ENCODE data around the gene CRLF1. TPM values are rescaled to one million over a fixed set of nuclear protein-coding genes. Genes with fewer than 3 reads are reported as not detected.

Gene CRLF1
- total RNA-seq, 2 donors from 2014 or later, result 10.4 to 10.5 TPM

GRCh38 chr19:18633321-18633720 lies 26.7 kb upstream of the CRLF1 start:
- Histone ChIP-seq H3K36me3 (ENCODE audit: control insufficient read depth, insufficient read depth, low read length) (no peaks in the 10 kb centered on the region), H3K4me1 (ENCODE audit: control insufficient read depth, insufficient read depth, low read length) (no peaks in the 10 kb centered on the region), H3K27me3 (ENCODE audit: control insufficient read depth, insufficient read depth, low read length, poor library complexity, severe bottlenecking) (peaks cover 15% of the 10 kb centered on the region), H3K9ac (ENCODE audit: extremely low read depth, low read length, poor library complexity, severe bottlenecking) (no peak overlapping the region), H3K9me3 (ENCODE audit: control insufficient read depth, low read length) (no peaks in the 10 kb centered on the region), H3K4me3 (ENCODE audit: low read length) (no peak overlapping the region), H3K27ac (ENCODE audit: low read depth, low read length) (no peak overlapping the region)
- no peak for TF ChIP-seq CTCF (conservative IDR thresholded peaks at IDR 0.05)
- Mint-ChIP-seq H3K9me3 (no peaks in the 10 kb centered on the region), H3K36me3 (ENCODE audit: low read depth) (no peaks in the 10 kb centered on the region), H3K27ac (no peak overlapping the region), H3K27me3 (ENCODE audit: insufficient read depth) (peaks cover 43% of the 10 kb centered on the region), H3K4me3 (no peak overlapping the region), H3K4me1 (peaks cover 4% of the 10 kb centered on the region)
- 77 to 88% methylated on average over 8 of the region's 8 CpGs for WGBS, 2 experiments (ENCODE audit: insufficient coverage in 1 of 2, insufficient read length in 1 of 2)
- DNase-seq, result no peak

GRCh38 chr19:18629166-18630088 lies 22.8 kb upstream of the CRLF1 start:
- no peak for TF ChIP-seq CTCF (conservative IDR thresholded peaks at IDR 0.05)
- Histone ChIP-seq H3K36me3 (ENCODE audit: control insufficient read depth, insufficient read depth, low read length) (no peaks in the 10 kb centered on the region), H3K4me3 (ENCODE audit: low read length) (no peak overlapping the region), H3K9me3 (ENCODE audit: control insufficient read depth, low read length) (no peaks in the 10 kb centered on the region), H3K27ac (ENCODE audit: low read depth, low read length) (peak overlapping the region; percentile 75), H3K4me1 (ENCODE audit: control insufficient read depth, insufficient read depth, low read length) (no peaks in the 10 kb centered on the region), H3K27me3 (ENCODE audit: control insufficient read depth, insufficient read depth, low read length, poor library complexity, severe bottlenecking) (peaks cover under 1% of the 10 kb centered on the region), H3K9ac (ENCODE audit: extremely low read depth, low read length, poor library complexity, severe bottlenecking) (no peak overlapping the region)
- no peaks in the 10 kb centered on the region for H3K9me3 Mint-ChIP-seq
- H3K27me3 Mint-ChIP-seq (ENCODE audit: insufficient read depth), result peaks cover 43% of the 10 kb centered on the region
- no peaks in the 10 kb centered on the region for H3K36me3 Mint-ChIP-seq (ENCODE audit: low read depth)
- H3K4me1 Mint-ChIP-seq, result no peaks in the 10 kb centered on the region
- no peak overlapping the region for H3K4me3 Mint-ChIP-seq
- WGBS, 2 experiments (ENCODE audit: insufficient coverage in 1 of 2, insufficient read length in 1 of 2), result 90 to 91% methylated on average over 11 to 15 of the region's 15 CpGs
- H3K27ac Mint-ChIP-seq, result no peak overlapping the region
- no peak for DNase-seq

- Histone ChIP-seq H3K4me1 (ENCODE audit: control insufficient read depth, insufficient read depth, low read length) (no peaks in the 10 kb centered on the region), H3K4me3 (ENCODE audit: low read length) (no peak overlapping the region), H3K9ac (ENCODE audit: extremely low read depth, low read length, poor library complexity, severe bottlenecking) (no peak overlapping the region), H3K9me3 (ENCODE audit: control insufficient read depth, low read length) (no peaks in the 10 kb centered on the region), H3K27me3 (ENCODE audit: control insufficient read depth, insufficient read depth, low read length, poor library complexity, severe bottlenecking) (no peaks in the 10 kb centered on the region), H3K27ac (ENCODE audit: low read depth, low read length) (no peak overlapping the region), H3K36me3 (ENCODE audit: control insufficient read depth, insufficient read depth, low read length) (no peaks in the 10 kb centered on the region)
- DNase-seq, result no peak
- no peak overlapping the region for H3K27ac Mint-ChIP-seq
- WGBS, 2 experiments (ENCODE audit: insufficient coverage in 1 of 2, insufficient read length in 1 of 2), result 85 to 86% methylated on average over 1 to 2 of the region's 2 CpGs
- no peak for TF ChIP-seq CTCF (conservative IDR thresholded peaks at IDR 0.05)
- H3K9me3 Mint-ChIP-seq, result no peaks in the 10 kb centered on the region
- no peaks in the 10 kb centered on the region for H3K36me3 Mint-ChIP-seq (ENCODE audit: low read depth)
- H3K27me3 Mint-ChIP-seq (ENCODE audit: insufficient read depth), result peaks cover 35% of the 10 kb centered on the region
- H3K4me1 Mint-ChIP-seq, result no peaks in the 10 kb centered on the region
- H3K4me3 Mint-ChIP-seq, result no peak overlapping the region
Observed at GRCh38 chr19:18626906-18627305, 20.3 kb upstream of the CRLF1 start.
